Coronary artery (tissue), 2 donors: ENCODE data around the gene YRDC.
A peak's percentile ranks its signal among the peaks of the same experiment; 100 is the strongest.

Experiments used
- DNase-seq: peaks from one replicate; pipeline ENCODE4 v3.0.0-alpha.2; 2017; ENCODE audit warnings: low spot score
- H3K27ac ChIP-seq, 2 donors: fragments of 200-600 bp; sonication (generic); one replicate each; pipeline ENCODE4 v1.5.1; 2016 to 2019
- H3K4me3 ChIP-seq: fragments of 200-600 bp; sonication (generic); 2 replicates; pipeline ENCODE4 v1.5.1; 2016; ENCODE audit warnings: mild to moderate bottlenecking, moderate library complexity
- TF ChIP-seq, protein P1 (sequence below): fragments of 200-600 bp; sonication (generic); IDR thresholded peaks from one replicate; pipeline ENCODE4 v1.5.1; 2019; ENCODE audit warnings: antibody characterized with exemption

Gene YRDC

DNA sequence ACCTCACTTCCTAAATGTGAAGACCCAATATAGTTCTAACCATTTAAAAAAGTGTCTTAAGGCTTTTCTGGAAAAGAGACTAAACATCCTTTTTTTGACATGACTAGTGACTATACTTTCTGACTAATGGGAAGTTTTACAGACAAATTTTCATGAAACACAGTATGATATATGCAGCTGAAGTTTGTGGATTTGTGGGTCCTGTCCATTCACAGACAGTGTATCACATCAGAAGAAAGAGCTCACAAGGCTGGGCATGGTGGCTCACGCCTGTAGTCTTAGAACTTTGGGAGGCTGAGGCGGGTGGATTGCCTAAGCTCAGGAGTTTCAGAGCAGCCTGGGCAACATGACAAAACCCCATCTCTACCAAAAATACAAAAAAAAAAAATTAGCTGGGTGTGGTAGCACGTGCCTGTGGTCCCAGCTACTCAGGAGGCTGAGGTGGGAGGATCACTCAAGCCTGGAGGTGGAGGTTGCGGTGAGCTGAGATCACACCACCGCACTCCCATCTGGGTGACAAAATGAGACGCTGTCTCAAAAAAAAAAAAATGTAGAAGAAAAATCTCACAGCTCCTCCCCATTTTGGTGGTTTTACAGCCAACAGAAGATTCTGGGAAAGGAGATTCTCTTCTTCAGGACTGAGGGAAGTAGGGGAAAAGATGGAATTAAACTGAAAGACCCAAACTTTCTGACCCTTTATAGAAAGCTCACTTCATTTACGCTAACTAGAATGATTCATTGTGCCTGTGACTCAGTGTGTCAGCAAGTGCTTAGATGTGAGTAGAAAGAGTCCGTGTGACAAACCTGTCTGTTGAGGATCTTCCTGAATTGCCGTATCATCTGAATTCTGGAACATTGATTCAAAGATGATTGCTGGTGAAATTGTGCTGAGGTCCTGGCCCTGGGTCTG is 15.2 kb upstream of the YRDC start:
- no peak for DNase-seq
- TF ChIP-seq, protein P1, sequence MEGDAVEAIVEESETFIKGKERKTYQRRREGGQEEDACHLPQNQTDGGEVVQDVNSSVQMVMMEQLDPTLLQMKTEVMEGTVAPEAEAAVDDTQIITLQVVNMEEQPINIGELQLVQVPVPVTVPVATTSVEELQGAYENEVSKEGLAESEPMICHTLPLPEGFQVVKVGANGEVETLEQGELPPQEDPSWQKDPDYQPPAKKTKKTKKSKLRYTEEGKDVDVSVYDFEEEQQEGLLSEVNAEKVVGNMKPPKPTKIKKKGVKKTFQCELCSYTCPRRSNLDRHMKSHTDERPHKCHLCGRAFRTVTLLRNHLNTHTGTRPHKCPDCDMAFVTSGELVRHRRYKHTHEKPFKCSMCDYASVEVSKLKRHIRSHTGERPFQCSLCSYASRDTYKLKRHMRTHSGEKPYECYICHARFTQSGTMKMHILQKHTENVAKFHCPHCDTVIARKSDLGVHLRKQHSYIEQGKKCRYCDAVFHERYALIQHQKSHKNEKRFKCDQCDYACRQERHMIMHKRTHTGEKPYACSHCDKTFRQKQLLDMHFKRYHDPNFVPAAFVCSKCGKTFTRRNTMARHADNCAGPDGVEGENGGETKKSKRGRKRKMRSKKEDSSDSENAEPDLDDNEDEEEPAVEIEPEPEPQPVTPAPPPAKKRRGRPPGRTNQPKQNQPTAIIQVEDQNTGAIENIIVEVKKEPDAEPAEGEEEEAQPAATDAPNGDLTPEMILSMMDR, result no peak

DNA sequence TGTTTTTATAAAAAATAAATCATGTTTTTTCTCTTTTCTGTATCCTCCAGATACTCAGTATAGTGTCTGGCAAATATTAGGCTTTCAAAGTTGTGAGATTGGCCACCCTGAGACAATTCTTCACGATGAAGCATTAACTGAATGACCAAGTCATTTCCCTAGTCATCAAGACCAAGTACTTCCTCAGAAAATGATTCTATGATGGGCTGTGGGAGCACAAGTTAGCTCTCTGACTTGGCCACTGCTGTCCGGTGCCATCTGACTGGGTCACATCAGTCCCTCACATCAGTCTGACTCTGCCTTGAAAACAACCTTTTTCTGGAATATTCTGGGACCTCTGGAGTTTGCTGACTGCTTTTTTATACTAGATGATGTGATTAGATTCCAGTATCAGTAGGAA is 13.5 kb upstream of the YRDC start:
- DNase-seq, result no peak
- Histone ChIP-seq H3K27ac (no peak overlapping the region), H3K4me3 (no peak overlapping the region)
- TF ChIP-seq, protein P1, result no peak

More for the DNA sequence above, 15.2 kb upstream of the YRDC start:
- Histone ChIP-seq H3K4me3 (no peak overlapping the region), H3K27ac (no peak overlapping the region)

DNA sequence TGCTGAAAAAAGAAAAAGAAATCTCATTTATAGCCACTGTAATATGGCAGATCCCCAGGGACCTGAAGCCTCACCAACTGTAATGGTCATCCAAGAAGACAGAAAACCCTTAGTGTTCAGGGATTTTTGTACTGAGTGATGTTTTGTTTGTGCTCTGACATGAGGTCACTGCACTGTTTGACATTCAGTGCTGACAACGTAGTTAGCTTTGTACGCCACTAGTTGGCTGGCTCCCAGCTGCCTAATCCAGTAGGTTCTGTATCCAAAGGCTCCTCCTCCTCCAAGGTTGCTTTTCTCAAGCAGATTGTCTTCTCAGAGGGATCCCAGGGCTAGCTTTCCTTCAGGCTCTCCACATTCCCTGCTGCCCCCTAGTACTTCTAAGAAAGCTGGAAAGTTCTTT is 9.5 kb upstream of the YRDC start:
- Histone ChIP-seq H3K4me3 (no peak overlapping the region), H3K27ac (no peak overlapping the region)
- TF ChIP-seq, protein P1, result no peak
- no peak for DNase-seq

DNA sequence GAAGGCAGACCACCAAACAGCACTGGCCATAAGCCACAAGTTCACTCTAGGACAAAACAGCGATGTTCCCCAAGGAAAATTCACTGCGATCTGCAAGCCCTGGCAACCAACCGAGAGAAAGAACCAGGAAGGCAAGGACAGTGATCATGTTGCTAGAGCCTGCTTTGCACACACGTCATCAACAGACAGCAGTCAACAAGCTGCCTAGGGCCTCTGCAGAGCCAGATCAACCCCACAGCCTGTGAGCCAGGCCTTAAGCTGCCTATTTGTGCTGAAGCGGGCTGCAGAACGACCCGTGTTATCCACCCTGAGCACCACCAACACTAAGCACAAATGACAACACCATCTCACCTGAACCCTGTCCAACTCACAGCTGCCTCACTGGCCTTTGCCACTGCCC is 6.2 kb upstream of the YRDC start:
- TF ChIP-seq, protein P1, result no peak
- H3K27ac ChIP-seq, result no peak overlapping the region
- DNase-seq, result no peak
- H3K4me3 ChIP-seq, result no peak overlapping the region

DNA sequence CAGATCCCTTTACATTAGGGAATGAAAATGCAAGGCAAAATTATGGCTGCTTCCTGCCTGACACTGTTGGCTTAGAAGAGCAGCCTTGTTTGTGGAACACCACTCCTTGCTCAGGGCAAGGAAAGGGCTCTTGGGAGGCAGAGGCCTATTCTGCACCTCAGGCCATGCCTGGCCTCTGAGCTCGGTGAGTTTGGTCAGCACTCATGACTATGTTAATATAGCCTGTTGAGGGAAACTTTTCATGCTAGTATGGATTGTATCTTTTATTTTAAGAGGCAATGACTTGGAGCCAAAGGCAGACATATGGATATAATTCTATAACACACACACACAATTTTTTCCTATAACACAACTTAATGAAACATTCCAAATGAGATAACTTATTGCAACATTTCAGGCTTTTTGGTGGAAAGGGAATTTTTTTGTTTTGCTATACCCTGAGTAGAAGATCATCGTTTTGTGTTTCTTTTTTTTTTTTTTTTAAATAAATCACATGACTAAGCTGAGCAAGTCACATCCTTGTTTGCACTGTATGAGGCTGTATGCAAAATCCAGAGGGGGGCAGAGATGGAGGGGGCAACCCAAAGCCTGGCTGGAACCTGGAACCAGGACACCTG is 5.6 kb upstream of the YRDC start:
- TF ChIP-seq, protein P1, result no peak
- no peak for DNase-seq
- no peak overlapping the region for H3K27ac ChIP-seq

DNA sequence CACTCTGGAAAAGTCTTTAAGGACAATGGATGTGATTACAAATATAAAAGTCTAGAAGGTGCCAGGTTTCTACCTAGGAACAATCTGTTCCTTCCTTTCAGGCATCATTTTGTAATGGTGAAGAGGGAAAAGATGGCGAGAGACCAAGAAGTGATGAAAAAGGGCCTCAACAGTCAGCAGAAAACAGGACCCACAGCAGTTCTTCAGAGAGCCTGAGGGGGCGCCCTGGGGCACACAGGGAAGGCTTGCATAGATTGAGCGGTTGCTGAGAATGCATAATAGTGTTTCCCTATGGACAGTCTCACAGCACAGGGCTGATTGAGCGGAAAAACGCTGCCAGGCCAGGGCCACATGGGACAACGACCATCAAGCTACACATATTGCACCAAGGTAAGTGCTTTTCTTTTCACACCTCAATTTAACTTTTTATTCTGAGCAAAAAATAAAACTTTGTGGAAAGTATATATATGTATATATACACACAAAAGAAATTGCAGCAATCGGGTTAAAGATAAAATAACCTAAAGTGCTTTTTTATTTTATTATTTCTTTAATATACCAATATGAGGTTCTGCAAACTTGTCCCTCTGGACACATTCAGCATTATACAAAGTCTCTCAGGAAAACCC is 3.1 kb upstream of the YRDC start:
- TF ChIP-seq, protein P1, result peak; percentile 37
- H3K4me3 ChIP-seq, result no peak overlapping the region
- DNase-seq, result no peak
- peak overlapping the region in 1 of 2 donors; percentile 3 for H3K27ac ChIP-seq

More for the DNA sequence above, 5.6 kb upstream of the YRDC start:
- no peak overlapping the region for H3K4me3 ChIP-seq
